NCI-H2107 treated with DMSO at 0.1 percent for 48 hours (cell line): Measurements from ENCODE around the gene ERVW-1.
"Not testable (repeated sequence)": the region's sequence is repeated elsewhere in the genome, so short reads cannot be mapped to it uniquely, and the experiment has no call there.

Experiments used
- DNase-seq: peaks from one replicate; lab custom pipeline; 2025; ENCODE audit not compliant: unreplicated experiment; lab: John Stamatoyannopoulos, UW

Gene ERVW-1, protein sequence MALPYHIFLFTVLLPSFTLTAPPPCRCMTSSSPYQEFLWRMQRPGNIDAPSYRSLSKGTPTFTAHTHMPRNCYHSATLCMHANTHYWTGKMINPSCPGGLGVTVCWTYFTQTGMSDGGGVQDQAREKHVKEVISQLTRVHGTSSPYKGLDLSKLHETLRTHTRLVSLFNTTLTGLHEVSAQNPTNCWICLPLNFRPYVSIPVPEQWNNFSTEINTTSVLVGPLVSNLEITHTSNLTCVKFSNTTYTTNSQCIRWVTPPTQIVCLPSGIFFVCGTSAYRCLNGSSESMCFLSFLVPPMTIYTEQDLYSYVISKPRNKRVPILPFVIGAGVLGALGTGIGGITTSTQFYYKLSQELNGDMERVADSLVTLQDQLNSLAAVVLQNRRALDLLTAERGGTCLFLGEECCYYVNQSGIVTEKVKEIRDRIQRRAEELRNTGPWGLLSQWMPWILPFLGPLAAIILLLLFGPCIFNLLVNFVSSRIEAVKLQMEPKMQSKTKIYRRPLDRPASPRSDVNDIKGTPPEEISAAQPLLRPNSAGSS

DNA sequence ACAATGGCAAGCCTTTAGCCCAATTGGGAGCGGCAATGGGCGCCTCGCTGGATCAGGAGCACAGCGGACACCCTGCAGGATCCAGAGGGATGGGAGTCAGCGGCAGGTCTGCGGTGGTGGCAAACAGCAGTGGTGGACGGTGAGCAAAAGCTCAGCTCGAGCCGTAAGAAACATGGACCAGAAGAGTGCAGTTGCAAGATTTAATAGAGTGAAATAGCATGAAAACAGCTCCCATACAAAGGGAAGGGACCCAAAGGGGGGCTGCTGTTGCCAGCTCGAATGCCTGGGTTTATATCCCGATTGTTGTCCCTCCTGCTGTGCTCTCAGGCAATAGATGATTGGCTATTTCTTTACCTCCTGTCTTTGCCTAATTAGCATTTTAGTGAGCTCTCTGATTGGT lies at the start of gene ERVW-1:
TSS of gene ERVW-1 (minus strand) at position 266 of the 400 bp plus-strand sequence. CDS start 7,565 bp downstream, outside the sequence.
- not testable (repeated sequence) for DNase-seq

DNA sequence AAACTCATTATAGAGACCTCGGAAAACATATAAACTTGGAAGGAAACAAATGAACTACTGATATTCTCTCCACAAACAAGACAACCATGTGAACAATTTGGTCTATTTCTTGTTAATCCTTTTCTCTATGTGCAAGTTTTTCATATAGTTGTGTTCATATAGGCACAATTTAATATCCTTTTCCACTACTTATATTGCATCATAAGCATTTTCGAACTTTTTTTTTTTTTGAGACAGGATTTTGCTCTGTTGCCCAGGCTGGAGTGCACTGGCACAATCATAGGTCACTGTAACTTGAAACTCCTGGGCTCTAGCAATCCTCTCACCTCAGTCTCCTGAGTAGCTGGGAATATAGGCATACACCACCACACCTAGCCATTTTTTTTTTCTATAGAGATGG lies 45.4 kb upstream of the ERVW-1 start:
- DNase-seq, result no peak

DNA sequence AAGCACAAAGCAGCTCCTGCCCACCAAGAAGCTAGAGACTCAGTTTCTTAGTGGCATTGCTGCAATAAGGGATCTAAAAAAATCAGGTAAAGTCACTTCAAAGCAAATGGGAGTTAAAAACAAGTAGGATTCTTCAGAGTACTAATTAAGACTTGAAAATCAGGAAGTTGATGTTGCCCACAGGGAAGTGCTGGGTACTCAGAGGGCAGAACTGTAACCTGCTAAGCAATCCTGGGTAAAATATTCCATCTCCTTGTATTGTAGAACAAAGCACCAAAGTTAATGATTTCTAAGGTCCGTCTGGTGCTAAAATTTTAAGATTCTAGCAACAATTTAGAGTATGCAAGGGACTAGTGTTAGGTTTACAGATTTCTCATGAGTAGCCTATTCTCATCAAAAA lies 42.3 kb upstream of the ERVW-1 start:
- DNase-seq, result no peak

DNA sequence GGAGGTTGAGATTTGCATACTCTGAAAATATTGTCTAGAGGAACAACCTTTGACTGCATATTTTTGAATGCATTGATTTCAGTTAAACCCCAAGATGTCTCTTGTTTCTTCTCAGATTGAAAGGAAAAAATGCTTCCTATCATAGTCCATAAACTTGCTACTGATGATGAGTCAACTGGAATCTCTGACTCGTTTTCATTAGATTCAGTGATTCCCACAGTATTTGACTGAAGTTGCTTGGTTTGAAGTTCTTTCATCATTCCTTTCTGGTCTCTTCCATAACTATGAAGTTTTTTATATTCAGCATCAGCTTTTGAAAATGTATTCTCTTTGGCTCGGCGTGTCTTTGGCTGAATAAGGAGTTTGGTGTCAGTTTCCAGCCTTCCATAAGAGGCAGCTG lies 39.9 kb upstream of the ERVW-1 start:
- DNase-seq, result no peak

DNA sequence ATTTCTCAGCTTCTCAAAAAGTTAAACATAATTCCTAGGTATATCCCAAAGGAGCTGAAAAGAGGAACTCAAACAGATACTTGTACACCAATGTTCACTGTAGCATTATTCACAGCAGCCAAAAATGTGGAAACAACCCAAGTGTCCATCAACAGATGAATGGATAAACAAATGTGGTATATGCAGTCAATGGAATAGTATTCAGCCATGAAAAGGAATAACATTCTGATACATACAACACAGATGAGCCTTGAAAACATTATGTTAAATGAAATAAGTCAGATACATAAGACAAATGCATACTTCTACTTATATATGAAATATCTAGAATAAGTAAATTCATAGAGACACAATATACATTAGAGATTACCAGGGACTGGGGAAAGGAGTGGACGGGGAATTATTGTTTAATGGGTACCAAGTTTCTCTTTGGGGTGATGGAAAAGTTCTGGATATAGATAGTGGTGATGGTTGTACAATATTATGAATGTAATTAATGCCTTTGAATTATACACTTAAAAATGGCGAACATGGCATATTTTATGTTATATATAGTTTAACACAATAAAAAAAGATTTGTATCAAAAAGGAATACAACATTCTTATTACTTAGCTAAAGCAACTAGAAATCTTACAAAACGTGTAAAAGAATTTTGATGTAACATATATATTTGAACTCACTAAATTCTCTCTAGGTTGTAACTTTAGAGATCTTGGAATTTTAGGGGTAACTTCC lies 35.6 kb upstream of the ERVW-1 start:
- DNase-seq, result no peak

DNA sequence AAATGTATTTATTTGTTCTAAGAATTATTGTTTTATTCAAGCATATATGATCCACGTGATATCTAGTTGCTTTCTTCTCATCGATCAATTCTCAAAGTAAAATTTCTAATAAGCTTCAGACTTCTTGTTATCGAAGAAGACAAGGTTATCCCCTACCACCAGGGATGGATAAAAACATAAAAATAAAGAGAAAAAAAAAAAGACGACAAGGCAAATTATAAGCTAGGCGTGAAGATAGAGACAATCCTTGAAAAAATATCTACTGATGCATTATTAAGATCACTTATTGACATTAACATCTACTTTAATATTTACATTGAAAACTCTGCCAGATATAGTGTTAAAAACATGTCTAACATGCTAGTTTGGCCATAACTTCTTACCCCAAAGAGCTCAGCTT lies 31.2 kb upstream of the ERVW-1 start:
- no peak for DNase-seq

DNA sequence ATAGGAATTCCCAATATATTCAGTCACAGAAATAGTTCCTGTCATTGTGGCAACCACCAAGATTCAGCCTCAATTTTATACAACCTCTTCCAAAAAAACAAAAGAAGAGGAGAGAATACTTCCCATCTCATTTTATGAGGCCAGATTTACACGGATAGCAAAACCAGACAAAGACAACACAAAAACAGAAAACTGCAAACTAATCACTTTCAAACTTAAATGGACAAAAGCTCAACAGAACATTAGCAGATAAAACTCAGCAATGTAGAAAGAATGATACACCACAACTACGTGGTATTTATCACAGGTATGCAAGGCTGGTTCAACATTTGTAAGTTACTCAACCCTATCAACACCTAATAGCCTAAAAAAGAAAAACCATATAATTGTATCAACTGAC lies 28.6 kb upstream of the ERVW-1 start:
- DNase-seq, result no peak

DNA sequence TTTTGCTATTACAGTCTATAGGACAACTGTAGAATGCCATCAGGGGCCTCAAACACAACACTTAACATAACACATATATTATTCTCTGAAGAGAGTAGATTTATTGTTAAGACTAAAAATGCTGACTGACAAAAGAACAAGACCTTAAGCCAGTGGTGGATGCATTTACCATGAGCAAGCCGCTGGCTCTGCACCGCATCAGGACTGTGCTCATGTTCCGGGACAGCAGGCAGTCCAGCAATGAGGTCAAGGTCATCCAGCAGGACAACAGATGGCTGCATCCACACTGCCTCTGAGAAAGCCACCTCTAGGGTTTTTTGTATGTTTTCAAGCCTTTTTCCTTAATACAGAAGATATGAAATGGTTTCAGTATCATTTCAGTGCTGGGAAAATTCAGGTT lies 26.8 kb upstream of the ERVW-1 start:
- DNase-seq, result no peak

DNA sequence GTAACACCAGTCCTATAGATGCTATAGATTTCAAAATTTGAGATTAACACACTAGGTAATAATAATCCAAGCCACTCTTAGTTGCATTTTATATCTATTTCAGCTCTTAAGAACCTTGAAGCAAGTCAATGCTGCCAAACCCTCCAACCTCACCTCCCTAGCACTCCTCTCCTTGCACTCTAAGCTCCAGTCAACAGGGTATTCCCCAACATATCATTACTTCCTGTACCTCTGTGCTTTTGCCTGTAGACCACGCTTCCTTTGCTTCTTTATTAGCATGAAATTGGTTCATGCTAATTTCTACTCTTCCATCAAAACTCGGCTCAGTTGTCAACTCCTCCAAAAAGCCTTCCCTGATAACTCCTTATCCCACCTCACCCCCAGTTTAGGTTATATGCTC lies 26.0 kb upstream of the ERVW-1 start:
- DNase-seq, result no peak

DNA sequence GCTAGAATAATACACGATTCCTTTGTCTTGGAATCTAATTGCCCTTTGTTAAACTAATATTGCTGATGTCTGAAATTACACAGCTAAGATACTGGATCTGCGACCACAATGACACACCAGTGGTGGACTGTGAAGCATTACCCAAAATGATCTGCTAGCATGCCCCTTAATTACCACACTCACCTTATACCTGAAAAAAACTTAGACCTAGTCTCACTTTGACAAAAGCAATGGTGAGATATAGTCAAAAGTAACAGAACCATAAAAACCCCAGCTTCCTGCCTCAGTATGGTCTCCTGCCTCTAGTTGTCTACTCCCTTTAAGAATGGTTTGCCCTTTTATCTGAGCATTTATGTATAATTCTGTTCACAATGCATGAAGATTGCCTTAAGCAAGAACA lies 20.8 kb upstream of the ERVW-1 start:
- no peak for DNase-seq

DNA sequence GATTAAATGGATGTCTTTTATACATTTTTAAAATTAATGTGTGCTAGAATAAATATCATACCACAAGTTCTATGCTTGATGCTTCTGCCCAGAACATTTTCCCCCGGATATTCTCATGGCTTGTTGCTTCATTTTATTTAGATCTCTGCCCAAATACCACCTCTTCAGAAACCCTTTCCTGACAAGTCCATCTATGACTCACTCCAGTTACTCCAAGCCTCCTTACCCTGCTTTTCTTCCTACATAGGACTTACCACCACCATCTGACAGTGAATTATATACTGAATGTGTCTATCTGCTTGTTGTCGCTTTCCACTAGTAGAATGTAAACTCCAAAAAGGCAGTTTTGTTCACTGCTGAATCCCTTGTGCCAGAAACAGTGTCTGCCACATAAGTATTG lies 19.1 kb upstream of the ERVW-1 start:
- no peak for DNase-seq

DNA sequence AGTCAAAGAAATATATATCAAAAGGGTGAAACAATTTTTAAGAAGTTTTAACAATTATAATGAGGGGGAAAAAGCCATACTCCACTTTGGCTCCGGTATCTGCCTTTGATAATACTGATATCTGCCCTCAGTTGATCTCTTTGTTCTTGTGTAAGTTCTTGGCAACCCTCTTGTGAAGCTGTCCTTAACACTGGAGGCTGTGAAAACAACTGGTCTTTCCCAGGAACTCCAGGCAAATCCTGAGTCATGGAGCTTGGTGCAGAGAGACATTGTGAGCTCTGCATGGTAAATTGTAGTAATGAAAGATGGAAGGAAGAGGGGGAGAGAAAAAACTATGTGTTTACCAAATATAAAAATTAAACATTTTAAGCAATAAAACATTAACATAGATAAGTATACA lies 11.9 kb upstream of the ERVW-1 start:
- no peak for DNase-seq

DNA sequence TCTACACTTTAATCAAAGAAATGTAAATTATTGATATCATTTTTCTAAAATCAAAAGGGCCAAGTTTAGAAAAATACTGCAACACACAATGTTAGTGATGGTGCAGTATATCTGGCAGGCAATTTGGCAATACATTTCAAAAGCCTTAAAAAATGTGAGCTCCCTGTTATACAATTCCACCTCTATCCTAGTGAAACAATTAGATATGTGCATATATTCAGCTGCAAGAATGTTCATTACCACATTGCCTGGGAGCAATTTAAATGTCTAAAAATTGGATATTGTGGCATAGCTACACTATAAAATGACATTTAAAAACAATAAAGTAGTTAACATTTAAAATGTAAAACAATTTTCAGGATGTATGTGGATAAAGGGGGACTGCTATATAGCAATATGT lies 10.1 kb upstream of the ERVW-1 start:
- no peak for DNase-seq

DNA sequence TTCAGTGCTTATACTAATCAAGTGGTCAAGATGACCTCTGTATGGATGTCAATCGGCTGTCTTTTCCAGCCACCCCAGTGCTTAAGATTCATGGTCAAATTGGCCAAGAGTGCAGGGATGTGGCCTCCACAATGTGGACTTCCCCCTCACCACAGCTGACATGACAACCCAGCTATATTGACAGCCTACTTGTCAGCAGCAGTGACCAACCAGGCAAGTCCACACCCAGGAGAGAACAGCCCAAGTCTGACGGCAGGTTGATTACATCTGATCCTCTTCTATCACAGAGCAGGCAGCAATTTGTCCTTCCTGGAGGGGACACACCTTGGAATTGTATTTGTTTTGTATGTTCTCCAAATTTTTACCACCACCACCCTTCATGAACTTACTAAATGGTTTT lies 8.2 kb upstream of the ERVW-1 start:
- DNase-seq, result no peak

DNA sequence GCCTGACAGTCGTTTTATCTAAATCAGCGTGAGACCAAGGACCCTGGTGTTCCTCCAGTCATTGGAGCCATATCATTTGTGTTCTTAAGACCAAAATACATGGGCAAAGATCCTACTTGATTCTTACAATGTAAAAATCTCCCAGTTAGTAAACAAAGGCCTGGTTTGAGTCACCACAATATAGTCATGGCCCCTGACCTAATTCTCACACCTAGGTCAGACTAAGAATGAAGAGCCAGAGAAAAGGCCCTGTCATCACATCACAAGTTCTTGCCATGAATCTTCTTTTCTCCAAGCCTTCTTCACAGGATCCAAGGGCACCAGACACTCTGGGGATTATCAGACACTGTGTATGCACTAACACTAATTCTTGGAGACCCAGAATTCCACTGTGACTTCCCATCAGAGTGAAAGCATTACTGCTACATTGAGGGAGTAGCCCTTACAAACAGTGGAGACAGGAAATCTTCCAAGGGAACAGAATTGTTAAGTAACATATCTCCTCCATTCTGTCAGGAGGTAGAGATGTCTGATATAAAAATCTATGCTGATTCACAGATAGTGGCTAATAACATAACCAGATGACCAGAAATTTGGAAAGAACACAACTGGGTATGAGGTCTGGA lies 7.6 kb upstream of the ERVW-1 start:
- no peak for DNase-seq

DNA sequence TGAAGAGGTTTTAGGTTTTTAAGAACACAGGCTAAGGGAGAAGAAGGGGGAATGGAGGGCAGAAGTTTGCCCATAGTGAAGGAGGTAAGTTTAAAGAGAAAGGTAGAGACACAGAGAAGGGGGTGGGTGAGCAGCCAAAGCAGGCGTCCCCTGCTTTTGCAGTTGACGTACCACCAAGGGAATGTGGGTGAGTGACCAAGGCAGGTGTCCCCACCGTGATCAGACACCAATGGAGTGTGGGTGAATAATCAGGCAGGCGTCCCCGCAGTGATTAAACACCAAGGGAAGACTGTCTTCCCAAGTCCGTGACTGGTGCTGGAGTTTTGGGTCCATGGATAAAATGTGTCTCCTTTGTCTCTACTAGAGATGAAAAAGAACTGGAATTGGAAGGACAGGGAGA lies 6.5 kb upstream of the ERVW-1 start:
- DNase-seq, result not testable (repeated sequence)

DNA sequence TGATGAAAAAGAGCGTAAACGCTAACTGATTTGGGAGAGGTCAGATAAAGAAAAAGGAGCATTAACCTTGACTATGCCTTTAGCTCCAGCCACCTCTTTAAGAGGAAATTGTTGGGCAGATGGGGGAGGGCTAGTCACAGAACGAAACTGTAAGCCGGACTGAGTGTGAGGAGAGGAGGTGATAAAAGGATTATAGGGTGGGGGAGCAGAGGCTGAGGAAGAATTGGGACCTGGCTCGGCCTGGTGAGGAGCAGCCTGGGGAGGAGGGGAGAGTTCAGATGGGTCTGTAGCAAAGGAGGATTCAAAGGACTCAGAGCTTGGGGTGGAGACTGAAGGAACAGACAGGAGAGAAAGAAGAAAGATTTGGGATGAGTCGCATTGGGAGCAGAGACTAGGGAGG lies 5.9 kb upstream of the ERVW-1 start:
- not testable (repeated sequence) for DNase-seq

DNA sequence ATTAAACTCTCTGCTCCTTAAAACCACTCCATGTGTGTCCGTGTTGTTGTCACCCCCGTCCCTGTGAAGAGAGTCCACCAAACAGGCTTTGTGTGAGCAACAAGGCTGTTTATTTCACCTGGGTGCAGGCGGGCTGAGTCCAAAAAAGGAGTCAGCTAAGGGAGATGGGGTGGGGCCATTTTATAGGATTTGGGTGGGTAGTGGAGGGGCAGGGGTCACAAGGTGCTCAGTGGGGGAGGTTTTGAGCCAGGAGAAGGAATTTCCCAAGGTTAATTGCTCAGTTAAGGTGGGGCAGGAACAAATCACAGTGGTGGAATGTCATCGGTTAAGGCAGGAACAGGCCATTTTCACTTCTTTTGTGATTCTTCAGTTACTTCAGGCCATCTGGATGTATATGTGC lies 1.4 kb upstream of the ERVW-1 start:
- not testable (repeated sequence) for DNase-seq

DNA sequence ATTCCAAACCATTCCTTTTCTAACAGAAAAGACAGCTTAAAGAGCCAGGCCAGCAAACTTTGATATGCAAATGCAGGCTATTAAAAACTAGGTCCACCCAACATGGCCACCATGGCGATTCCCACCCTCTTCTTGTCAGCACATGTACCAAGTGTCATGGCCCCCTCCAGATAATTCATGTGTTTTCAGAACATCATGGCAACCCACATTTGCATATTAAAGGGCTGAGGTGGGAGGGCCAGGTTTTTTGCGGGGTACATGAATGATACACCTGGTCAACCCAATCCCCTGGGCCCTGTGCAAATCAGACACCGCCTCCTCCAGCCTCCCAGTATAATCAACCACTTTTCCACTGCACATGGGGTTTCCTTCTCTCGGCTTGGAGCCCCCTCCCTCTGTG lies 965 bp upstream of the ERVW-1 start:
- DNase-seq, result no peak

DNA sequence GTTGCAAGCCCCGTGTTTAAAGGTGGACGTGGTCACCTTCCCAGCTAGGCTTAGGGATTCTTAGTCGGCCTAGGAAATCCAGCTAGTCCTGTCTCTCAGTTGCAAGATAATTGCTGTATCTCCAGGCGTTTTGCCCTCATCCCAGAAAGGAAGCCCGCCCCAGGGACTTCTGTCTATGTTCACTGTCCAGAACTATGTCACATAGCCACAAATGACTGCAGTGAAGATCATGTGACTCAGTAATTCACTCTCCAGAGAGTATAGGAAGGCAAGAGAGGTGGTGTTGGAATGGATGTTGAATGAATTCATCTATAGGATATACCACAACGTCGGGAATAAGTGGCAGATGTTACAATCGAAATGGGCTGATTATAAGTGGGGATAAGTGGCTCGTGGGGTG lies 349 bp upstream of the ERVW-1 start:
- DNase-seq, result no peak

DNA sequence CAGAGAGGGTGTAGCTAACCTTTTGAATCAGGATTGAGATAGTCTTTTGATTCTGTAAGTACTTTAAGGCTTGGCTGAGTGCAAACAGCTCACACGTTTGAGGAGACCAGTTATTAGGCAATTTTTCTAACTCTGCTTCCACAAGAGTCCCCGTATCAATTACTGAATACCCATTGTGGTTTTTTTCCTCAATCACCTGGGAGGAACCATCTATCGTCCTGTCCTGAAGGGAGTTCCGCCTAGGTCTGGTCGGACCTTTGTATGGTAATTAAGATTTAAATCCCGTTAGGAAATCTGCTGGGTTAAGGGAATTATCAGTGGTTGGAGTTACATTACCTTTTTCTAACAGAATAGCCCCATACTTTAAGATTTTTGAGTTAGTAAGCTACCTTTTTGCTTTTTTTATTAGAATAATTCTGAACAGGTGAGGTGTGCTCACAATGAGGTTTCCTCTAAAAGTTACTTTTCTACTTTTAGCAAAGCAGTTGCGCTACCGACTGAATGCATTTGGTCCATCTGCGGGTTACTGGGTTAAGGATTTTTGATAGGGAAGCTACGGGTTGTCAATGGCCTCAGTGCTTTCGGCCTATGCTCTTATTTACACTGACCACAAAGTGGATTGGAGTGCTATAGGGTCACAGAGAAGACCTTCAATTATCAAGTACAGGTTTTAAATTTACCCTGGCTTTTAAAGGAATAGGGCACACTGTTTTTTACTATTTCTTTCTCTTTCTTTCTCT lies 1.7 kb downstream of the ERVW-1 start:
- not testable (repeated sequence) for DNase-seq
